Measurements from ENCODE around the gene PCDHA1. TPM values are rescaled to one million over a fixed set of nuclear protein-coding genes. Genes with fewer than 3 reads are reported as not detected.

The PCDHA1 gene
- total RNA-seq, 1 experiment from 2014 or later = not detected

GRCh38 chr5:140988608-140989007, 202.7 kb downstream of the PCDHA1 start:
- Histone ChIP-seq H3K9me3 (replicated peaks) (no peaks in the 10 kb centered on the region; the same call in 1 of the 2 replicates), H3K27me3 (replicated peaks) (no peaks in the 10 kb centered on the region), H3K4me1 (replicated peaks) (no peaks in the 10 kb centered on the region), H3K4me3 (no peak overlapping the region), H3K27ac (no peak overlapping the region), H3K36me3 (no peaks in the 10 kb centered on the region)
- no peak for DNase-seq (ENCODE audit: low read depth in 1 of 2, low spot score in 2 of 2)

GRCh38 chr5:140989254-140990020, 203.5 kb downstream of the PCDHA1 start:
- H3K9me3 ChIP-seq (replicated peaks) = no peaks in the 10 kb centered on the region; the same call in 1 of the 2 replicates
- H3K4me3 ChIP-seq = no peak overlapping the region
- DNase-seq (ENCODE audit: low read depth in 1 of 2, low spot score in 2 of 2) = no peak
- no peaks in the 10 kb centered on the region for H3K4me1 ChIP-seq (replicated peaks)
- H3K27me3 ChIP-seq (replicated peaks) = no peaks in the 10 kb centered on the region
- H3K27ac ChIP-seq = no peak overlapping the region
- no peaks in the 10 kb centered on the region for H3K36me3 ChIP-seq

- Histone ChIP-seq H3K27ac (no peak overlapping the region), H3K36me3 (no peaks in the 10 kb centered on the region), H3K4me3 (no peak overlapping the region), H3K9me3 (replicated peaks) (no peaks in the 10 kb centered on the region), H3K4me1 (replicated peaks) (no peaks in the 10 kb centered on the region), H3K27me3 (replicated peaks) (no peaks in the 10 kb centered on the region)
- DNase-seq (ENCODE audit: low read depth in 1 of 2, low spot score in 2 of 2) = no peak
Observed at GRCh38 chr5:140992828-140993227, 206.9 kb downstream of the PCDHA1 start.

DNA sequence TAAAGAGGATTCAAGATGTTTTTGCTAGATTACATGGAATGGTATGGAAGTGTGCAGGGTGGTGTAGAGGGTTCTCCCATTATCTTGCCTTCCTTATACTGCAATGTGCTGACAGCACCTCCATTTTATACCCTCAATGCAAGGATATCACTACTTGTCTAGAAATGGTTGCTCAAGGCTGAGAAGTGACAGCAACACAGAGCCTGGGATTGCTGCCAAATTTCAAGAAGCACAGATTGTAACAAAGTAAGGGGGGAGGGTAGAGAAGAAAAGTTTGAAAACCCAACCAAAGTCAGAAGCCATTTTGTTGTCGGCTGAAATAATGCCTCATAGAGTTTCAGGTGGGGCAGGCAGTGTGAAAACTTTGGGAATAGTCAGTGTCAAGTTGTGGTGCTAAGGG, 210.1 kb downstream of the PCDHA1 start:
- Histone ChIP-seq H3K27me3 (replicated peaks) (no peaks in the 10 kb centered on the region), H3K4me1 (replicated peaks) (no peaks in the 10 kb centered on the region), H3K9me3 (replicated peaks) (no peaks in the 10 kb centered on the region), H3K36me3 (no peaks in the 10 kb centered on the region), H3K27ac (no peak overlapping the region), H3K4me3 (no peak overlapping the region)
- DNase-seq (ENCODE audit: low read depth in 1 of 2, low spot score in 2 of 2) = no peak

- Histone ChIP-seq H3K9me3 (replicated peaks) (no peaks in the 10 kb centered on the region), H3K27ac (no peak overlapping the region), H3K36me3 (no peaks in the 10 kb centered on the region), H3K4me1 (replicated peaks) (no peaks in the 10 kb centered on the region), H3K27me3 (replicated peaks) (no peaks in the 10 kb centered on the region; the same call in 1 of the 2 replicates), H3K4me3 (no peak overlapping the region)
- no peak for DNase-seq (ENCODE audit: low read depth in 1 of 2, low spot score in 2 of 2)
Observed at GRCh38 chr5:140998921-140999410, 213.0 kb downstream of the PCDHA1 start.

DNA sequence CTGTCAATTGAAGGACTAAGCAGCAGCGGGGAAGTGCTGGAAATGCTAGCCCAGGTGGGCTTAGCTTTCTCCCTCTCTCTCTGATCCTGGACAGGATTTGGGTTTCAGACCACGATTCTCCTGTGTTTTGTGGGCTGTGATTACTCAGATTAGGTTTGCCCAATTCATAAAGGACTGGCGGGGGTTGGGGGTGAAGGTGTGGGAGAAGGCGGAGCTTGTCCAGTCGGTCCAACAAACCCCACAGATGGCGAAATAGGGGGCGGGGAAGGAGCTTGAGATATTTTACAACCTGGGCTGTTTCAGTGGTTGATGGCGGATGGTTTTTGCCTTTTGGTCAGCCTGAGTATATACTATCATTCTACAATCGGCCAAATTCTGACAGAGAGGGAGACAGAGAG, 215.5 kb downstream of the PCDHA1 start:
- no peaks in the 10 kb centered on the region for H3K36me3 ChIP-seq
- H3K27ac ChIP-seq = no peak overlapping the region
- no peak for DNase-seq (ENCODE audit: low read depth in 1 of 2, low spot score in 2 of 2)
- no peak overlapping the region for H3K4me3 ChIP-seq
- H3K27me3 ChIP-seq (replicated peaks) = no peaks in the 10 kb centered on the region; the same call in 1 of the 2 replicates
- peaks cover 5% of the 10 kb centered on the region; the same call in 1 of the 2 replicates for H3K9me3 ChIP-seq (replicated peaks)
- H3K4me1 ChIP-seq (replicated peaks) = no peaks in the 10 kb centered on the region

DNA sequence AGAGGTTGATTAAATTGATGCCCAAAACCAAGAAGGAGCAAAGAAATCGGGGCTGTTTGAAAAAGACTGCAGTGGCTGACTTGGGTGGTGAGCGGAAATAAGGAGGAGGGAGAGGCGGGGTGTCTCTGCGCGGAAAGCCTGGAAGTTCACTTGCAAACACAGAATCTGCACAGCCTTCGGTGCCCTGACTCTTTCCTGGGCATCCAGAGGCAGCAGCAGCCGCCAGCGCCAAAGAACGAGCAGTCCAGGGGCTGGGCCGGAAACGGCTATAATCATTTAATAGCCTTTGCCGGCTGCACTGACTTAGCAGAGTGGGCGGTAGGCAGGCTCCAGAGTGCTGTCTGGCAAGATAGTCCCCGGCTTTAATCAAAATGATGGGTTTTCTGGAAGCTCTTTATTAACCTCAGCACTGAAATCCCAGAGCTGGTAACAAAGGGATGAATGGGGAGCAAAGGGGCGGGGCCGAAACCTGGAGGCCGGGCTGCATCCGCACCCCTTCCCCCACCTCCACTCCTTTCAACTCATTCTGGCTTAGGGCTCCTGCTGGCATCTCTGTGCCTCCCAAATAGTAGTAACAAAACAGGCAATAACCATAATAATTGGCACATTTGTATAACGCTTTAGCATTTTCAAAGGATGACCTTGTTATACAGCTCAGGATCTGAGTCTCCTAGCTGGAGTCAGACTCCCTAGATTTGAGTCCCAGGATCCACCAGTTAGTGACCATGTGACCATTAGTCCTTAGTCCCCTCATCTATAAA, 216.1 kb downstream of the PCDHA1 start:
- no peaks in the 10 kb centered on the region; the same call in 1 of the 2 replicates for H3K27me3 ChIP-seq (replicated peaks)
- H3K4me3 ChIP-seq = no peak overlapping the region
- H3K4me1 ChIP-seq (replicated peaks) = no peaks in the 10 kb centered on the region
- H3K9me3 ChIP-seq (replicated peaks) = peaks cover 5% of the 10 kb centered on the region; the same call in 1 of the 2 replicates
- H3K27ac ChIP-seq = no peak overlapping the region
- no peaks in the 10 kb centered on the region for H3K36me3 ChIP-seq
- DNase-seq (ENCODE audit: low read depth in 1 of 2, low spot score in 2 of 2) = no peak

DNA sequence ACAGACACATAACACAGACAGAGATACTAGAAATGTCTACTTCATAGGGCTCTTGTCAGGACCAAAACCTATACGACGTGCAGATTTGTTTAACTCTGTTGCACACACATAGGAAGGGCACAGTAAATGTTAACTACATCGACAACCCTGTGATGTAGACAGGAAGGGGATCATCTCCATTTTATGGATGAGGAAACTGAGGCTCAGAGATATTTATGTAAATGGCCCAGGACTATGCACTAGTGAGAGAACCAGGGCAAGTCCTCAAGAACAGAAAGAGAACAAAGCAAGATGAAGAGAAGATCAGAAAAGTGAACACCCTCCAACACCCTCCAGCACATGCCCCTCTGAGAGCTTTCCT, 216.6 kb downstream of the PCDHA1 start:
- Histone ChIP-seq H3K27ac (no peak overlapping the region), H3K36me3 (no peaks in the 10 kb centered on the region), H3K4me1 (replicated peaks) (no peaks in the 10 kb centered on the region), H3K27me3 (replicated peaks) (no peaks in the 10 kb centered on the region; the same call in 1 of the 2 replicates), H3K9me3 (replicated peaks) (peaks cover 5% of the 10 kb centered on the region; the same call in 1 of the 2 replicates), H3K4me3 (no peak overlapping the region)
- DNase-seq (ENCODE audit: low read depth in 1 of 2, low spot score in 2 of 2) = no peak

DNA sequence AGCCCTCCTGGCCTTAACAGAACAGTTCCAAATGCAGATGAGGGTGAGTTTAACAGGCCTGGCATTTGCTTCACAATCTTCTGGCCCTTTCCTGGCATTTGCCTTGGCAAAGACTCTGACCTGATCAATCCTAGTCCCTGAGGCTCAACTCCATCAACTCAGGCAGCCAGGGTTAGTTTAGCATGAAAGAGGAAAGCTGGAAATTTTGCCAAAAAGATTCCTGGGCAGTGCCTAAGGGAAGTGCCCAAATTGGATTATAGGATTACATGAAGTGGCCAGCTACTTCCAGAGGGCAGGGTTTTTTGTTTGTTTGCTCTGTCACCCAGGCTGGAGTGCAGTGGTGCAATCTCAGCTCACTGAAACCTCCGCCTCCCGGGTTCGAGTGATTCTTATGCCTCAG, 217.1 kb downstream of the PCDHA1 start:
- Histone ChIP-seq H3K4me3 (no peak overlapping the region), H3K27me3 (replicated peaks) (no peaks in the 10 kb centered on the region; the same call in 1 of the 2 replicates), H3K9me3 (replicated peaks) (peaks cover 5% of the 10 kb centered on the region; the same call in 1 of the 2 replicates), H3K27ac (no peak overlapping the region), H3K36me3 (no peaks in the 10 kb centered on the region), H3K4me1 (replicated peaks) (no peaks in the 10 kb centered on the region)
- no peak for DNase-seq (ENCODE audit: low read depth in 1 of 2, low spot score in 2 of 2)

- Histone ChIP-seq H3K27me3 (replicated peaks) (no peaks in the 10 kb centered on the region; the same call in 1 of the 2 replicates), H3K4me1 (replicated peaks) (no peaks in the 10 kb centered on the region), H3K27ac (no peak overlapping the region), H3K36me3 (no peaks in the 10 kb centered on the region), H3K4me3 (no peak overlapping the region), H3K9me3 (replicated peaks) (peaks cover 5% of the 10 kb centered on the region; the same call in 1 of the 2 replicates)
- no peak for DNase-seq (ENCODE audit: low read depth in 1 of 2, low spot score in 2 of 2)
Observed at GRCh38 chr5:141003791-141004611, 218.1 kb downstream of the PCDHA1 start.

GRCh38 chr5:141007791-141008190, 221.9 kb downstream of the PCDHA1 start:
- Histone ChIP-seq H3K36me3 (no peaks in the 10 kb centered on the region), H3K4me1 (replicated peaks) (no peaks in the 10 kb centered on the region), H3K27me3 (replicated peaks) (no peaks in the 10 kb centered on the region), H3K27ac (no peak overlapping the region), H3K4me3 (no peak overlapping the region), H3K9me3 (replicated peaks) (peaks cover 6% of the 10 kb centered on the region; the same call in 1 of the 2 replicates)
- DNase-seq (ENCODE audit: low read depth in 1 of 2, low spot score in 2 of 2) = no peak

- no peaks in the 10 kb centered on the region for H3K4me1 ChIP-seq (replicated peaks)
- H3K27me3 ChIP-seq (replicated peaks) = no peaks in the 10 kb centered on the region
- H3K9me3 ChIP-seq (replicated peaks) = 0 out of 2 replicates have a peak, but pooled peaks cover 2% of the 10 kb centered on the region
- no peak overlapping the region for H3K27ac ChIP-seq
- H3K4me3 ChIP-seq = no peak overlapping the region
- DNase-seq (ENCODE audit: low read depth in 1 of 2, low spot score in 2 of 2) = no peak
- no peaks in the 10 kb centered on the region for H3K36me3 ChIP-seq
Observed at GRCh38 chr5:141010047-141010793, 224.3 kb downstream of the PCDHA1 start.

- Histone ChIP-seq H3K4me3 (no peak overlapping the region), H3K27ac (no peak overlapping the region), H3K4me1 (replicated peaks) (no peaks in the 10 kb centered on the region), H3K27me3 (replicated peaks) (no peaks in the 10 kb centered on the region), H3K9me3 (replicated peaks) (0 out of 2 replicates have a peak, but pooled peaks cover 2% of the 10 kb centered on the region), H3K36me3 (no peaks in the 10 kb centered on the region)
- DNase-seq (ENCODE audit: low read depth in 1 of 2, low spot score in 2 of 2) = no peak
Observed at GRCh38 chr5:141017943-141018342, 232.0 kb downstream of the PCDHA1 start.

All from SJSA1 (cell line).